CD4-positive, alpha-beta T cell treated with Interleukin-10 for 1 hour (primary cell): Measurements from ENCODE around the gene RAB3C.

ENCODE experiments used
- DNase-seq: peaks from one replicate; pipeline ENCODE4 v3.0.0-alpha.2; 2020

RAB3C gene

DNA sequence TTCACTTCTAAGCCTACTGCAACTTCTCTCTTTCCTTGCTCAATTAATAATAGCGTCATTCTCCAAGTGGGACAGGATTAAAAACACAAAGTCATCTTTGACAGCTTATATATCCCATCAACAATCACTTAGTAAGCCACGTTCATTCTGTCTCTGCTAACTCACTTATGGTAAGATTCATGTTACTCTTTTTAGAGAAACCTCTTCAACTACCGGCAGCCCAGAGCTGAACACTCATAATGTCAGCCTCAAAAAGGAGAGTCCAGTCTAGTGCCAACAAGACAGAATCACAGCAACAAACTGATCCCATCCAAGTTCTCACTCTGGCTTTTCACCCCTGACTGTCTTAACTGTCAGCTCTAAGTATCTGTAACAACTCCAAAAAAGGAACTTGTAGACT, 196.0 kb downstream of the RAB3C start:
- no peak for DNase-seq

DNA sequence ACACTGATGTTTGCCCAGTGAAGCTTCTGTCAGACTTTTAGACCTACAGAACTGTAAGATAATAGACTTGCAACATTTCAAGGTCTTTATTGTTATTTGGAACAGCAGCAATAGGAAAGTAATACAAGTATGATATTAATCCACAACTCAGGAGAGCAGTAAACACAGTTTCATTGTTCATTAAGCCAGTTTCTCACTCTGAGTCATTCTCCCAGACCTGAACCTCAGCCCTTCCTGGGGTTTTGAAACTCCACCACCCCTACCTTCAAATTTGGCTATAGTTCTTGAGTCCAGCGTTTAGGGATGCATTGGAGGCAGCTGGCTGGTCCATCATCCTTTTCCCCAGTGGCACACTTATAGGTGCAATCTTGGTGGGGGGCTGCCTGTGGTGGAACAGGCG, 203.2 kb downstream of the RAB3C start:
- no peak for DNase-seq

DNA sequence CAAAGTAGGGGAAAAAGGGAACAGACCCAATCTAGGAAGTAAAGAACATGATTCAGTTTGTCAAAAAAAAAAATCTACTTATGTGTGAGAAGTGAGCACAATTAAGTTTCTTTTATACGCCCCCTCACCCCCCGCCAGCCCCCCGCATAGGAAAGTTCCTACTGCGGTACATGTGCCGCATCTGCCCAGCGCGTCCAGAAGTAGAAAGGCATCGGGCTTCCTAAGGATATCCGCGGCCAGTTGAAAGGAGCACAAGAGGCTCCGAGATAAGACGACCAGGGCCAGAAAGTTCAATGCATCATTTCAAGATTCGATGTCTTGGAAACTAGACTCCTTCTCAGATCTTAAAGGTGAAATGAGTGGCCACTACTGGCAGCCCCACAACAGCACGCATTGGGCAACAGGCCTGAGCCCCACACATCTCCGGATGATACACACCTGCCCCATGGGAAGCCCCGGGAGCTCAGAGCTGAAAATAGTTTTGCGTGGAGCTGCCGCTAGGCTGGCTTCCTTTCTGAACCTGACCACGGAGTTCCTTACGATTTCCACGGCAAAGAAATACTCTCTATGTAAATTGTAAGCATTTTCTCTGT, 203.9 kb downstream of the RAB3C start:
- DNase-seq: no peak

DNA sequence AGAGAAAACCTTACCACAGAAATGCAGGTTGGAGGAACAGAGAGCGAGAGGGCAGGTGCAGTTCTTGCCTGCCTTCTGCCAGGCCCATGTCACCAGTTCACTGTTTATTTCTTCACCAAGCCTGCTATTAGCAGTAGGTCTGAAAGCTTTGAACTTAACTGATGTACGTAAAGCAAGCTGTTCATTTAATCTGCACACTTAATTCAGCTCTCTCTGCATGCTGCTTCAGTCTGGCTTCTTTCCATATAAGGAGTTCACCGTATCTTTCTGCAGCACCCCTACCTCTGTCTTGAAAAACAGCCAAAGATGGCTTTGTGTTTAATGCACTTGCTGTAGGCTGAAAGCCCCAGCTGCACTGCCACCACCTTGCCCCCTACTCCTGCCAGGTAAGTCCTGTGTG, 205.1 kb downstream of the RAB3C start:
- no peak for DNase-seq

DNA sequence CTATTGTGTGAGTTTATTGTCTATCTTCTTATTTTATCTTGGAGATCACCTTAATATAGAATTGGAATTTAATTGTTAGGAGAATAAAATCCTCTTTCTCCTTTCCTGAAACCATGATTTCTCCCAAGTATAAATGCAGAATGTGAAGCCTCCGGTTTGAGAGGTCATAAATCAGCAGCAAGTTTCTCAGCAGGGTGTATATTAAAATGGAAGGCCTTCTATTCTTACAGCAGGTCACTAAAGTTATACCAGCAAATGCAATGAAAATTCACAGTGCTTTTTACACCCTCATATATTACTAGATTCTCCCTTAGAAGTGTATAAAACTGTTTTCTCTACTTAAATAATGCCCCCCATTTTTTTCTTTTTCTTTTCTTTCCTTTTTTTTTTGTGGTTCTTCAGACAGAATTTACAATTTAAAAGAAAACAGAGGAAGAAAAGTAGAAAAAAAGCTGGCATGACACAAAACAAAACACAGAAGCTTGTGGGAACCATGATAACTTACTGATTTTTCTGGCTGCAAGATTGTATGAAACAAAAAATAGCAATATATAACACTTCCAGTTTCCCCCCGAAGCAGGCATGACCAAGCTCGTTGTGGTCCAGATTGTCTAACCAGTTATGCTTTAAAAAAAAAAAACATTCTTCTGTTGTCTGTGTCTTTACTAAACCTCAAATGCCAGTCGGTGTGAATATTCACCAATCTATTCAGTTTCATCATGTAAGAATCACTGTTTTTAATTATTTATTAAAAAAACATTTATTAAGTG, 211.2 kb downstream of the RAB3C start:
- DNase-seq: no peak

DNA sequence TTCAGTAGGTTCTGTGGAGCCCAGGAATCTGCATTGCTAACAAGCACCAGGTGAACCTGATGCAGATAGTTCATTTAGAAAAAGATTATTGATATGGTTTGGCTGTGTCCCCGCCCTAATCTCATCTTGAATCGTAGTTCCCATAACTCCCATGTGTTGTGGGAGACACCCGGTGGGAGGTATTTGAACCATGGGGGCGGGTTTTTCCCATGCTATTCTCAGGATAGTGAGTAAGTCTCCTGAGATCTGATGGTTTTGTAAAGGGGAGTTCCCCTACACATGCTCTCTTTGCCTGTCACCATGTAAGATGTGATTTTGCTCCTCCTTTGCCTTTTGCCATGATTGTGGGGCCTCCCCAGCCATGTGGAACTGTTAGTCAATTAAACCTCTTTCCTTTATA, 212.0 kb downstream of the RAB3C start:
- no peak for DNase-seq

DNA sequence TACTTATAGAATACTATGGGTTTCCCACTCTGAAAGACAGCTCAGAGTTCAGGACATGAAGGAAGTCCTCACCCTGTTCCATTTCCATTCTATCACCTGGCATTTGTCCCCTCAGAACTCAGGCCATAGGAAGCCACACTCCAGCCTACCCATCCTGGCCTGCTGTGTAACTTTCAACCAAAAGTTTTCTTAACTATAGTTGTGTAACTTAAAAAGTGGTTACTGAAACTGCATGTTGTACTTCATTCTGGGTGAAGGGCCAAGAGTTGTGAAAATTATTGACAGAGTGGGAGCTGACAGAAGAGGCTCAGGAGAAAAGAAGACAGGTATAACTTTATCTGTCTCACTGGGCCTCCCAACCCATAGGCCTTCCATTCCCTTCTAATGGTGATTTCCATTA, 212.5 kb downstream of the RAB3C start:
- no peak for DNase-seq

DNA sequence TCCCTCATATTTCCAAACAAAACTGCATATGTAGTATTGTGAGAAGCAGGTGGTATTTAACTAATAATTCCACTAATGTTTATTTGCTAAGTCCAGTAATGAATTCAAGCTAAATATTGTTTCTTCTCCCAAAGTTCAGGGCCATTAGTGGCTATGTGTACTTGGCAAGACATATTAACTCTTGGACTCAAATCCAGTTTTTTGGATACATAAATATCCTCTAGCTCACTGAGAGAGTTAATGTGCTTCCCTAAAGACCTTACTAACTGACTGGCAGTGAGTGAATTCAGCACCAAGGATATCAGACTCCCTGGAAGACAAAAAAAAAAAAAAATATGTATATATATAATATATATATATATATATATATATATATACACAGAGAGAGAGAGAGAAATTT, 214.1 kb downstream of the RAB3C start:
- no peak for DNase-seq

DNA sequence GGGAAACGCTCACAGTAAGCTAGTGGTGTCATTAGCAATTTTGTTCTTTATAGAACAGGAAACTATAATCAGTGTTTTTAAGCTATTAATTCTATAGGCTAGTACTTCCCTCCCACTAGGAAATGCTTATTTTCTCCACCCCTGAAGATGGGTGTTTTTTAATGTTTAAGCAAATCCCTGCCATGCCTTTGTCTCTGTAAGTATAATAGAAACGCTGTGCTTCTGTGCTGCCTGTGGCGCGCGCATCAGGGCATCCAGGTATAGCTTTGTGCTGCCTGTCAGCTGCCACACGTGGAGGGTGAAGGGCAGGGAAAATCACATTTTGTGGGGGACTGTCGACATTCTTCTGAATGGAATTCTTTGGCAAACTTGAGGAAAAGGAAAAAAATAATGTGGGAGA, 217.5 kb downstream of the RAB3C start:
- no peak for DNase-seq

DNA sequence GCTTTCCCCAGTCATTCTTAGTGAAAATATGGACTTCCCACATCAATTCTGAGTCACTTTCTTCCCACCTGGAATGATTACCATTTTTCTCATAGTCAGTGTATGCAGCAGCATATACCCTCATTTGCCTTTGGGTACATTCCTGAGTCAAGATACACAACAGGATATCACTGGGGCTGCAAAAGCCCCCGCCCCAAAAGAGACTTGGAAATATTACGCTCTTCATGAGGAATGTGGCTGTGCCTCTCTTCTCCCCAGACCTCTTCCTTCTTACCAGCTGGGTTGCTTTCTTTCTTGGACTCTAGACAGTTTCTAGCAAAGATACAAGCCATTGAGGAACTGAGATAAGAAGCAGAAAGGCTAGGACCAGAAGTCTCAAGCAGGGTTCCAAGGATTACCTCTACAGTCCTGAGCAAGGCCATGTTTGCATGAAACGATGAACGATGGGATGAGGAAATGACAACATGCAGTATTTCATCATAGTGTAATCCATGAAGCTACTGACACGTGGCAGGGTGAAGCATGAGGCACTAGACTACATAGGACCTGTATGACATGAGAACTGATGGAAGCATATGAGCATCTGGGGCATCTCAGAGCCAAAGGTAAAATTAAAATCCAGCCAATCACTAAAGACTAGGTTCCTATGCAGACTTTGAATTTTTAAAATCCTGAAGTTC, 218.1 kb downstream of the RAB3C start:
- no peak for DNase-seq

DNA sequence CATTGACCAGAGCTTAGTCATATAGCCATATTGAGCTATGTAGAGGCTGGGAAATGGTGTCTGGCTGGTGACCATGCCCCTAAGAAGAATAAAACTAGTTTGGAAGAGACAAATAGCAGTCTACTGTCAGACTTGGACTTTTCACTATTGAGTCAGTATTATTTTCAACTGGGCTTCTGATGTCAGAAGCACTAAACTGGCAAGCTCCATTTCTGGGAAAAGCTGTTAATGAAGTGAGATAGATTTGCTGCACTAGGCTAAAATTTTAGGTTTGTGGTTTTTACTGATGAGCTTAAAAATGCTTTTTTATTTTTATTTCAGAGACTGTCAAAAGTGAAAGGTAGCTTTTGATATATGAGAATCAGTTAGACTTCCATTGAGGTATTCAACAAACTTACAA, 220.2 kb downstream of the RAB3C start:
- no peak for DNase-seq

DNA sequence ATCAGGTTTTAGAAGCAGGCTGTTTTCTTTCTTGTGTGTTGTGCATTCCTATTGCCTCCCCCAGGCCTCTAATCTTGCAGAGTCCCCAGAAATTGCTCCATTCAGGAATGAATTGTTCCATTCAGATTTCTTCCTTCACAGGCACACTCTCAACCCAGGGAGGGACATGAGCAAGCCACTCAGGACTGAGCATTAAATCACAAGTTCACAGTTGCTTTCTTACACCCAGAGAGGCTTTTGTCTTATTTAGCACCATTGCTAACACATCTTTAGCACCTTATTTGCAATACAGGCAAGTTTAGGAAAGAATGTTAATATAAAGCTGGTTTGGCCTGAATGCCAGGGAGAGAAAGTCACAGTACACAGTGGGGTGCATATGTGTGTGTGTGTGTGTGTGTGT, 221.4 kb downstream of the RAB3C start:
- no peak for DNase-seq

DNA sequence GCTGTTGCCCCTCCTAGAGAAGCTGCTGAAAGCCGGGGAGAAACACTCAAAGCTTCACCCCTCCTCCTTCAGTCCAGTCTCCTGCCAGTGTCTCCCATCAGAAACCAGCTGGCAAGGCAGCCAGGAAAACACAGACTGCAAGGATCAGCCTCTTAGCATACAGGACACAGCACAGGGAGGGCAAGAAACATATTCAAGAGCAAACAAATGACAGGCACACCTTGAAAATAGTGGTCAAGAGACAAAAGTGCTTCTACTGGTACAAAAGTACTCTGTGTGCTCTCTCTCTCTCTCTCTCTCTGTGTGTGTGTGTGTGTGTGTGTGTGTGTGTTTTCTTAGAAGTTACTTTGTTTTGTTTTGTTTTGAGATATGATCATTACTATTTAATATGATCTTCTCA, 227.2 kb downstream of the RAB3C start:
- DNase-seq: no peak

DNA sequence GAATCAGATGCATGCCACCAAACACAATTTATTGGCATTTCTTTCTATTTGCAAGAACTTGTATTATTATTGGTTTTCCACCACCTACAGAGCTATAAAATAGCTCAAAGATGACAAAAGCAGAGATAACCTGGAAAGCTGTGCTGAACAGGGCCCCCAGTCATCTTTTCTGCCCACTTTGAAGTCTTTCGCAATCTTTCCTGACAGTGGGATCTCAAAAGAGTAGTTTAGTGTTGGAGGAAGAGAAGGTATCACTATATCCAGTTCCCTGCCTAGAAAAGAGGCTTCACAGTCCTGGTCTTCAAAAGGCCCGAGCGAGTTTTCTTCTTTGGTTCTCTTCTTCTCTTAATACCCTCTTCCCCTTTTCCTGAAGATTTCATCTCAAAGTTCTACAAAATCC, 231.0 kb downstream of the RAB3C start:
- no peak for DNase-seq

DNA sequence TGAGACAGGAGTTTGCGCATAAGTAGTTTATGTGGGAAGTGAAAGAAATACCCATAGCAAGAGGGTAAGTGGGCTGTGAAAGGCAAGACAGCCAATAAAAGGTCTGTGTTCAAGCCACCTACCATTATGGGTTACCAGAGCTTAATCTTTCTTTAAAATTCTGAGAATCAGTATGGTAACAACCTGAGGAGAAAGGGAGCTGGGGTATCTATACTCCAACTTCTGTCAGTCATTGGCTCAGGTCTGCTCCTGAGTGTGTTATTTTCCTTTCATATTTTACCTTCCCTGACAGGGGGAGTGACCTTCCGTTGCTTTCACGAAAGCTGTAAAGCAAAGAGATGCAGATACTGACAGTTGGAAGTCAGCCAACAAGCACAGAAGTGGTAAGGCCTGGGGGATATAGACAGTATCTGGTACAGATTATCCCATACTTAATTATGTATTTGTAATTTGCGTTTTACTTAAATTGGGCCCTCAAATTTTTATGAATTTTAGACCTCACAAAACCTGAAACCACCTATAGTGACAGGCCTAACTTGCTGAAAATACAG, 233.4 kb downstream of the RAB3C start:
- DNase-seq: no peak

DNA sequence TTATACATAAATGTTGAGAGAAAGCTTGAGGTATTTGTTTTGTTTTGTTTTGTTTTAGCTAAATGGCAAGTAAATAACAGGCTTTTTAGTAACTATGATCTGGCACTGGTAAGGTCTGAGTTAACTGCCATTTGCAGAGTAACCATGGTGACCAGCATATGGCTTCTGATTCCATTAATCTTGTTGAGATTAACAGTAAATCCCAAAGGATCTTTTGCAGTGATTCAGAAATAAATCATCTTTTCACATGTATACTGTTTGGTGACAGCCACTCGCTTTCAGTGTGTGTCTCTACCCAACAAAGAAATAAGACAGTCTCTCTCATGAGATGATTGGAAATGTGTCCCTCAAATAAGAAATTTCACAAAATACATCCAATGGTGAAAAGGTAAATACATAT, 235.6 kb downstream of the RAB3C start:
- DNase-seq: no peak

DNA sequence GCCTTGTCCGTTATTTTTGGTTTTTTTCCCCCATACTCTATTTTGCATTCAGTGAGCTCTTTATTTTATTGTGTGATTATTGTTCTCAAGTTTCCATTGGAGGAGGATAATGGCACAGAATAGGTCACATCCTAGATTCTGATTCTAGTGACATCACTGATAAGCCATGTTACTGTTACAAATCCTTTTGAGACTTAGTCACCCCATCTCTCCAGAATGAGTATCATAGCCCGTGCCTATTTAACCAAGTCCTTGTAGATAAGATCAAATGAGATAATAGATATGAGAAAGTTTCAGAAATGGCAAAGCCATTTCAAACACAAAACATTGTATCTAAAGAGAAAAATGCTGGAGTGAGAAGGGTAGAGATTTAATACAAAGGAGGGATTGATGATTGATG, 242.6 kb downstream of the RAB3C start:
- no peak for DNase-seq

DNA sequence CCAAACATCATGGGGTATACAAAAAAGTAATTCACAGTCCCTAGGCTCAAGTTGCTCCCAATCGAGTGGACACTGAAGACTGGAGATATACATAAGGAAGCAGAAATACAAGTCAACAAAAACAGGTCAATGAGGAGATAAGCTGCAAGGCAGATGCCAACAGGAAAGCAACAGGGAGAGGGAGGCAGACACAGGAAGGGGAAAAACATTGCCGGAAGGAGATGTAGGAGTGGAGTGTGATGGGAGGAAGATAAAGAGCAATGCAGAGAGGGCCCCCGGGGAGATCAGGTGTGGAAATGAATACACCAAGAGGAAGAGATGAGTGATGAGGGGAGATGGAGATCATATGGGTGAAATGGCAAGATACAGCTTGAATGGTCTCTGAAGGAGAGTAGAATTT, 243.0 kb downstream of the RAB3C start:
- no peak for DNase-seq

DNA sequence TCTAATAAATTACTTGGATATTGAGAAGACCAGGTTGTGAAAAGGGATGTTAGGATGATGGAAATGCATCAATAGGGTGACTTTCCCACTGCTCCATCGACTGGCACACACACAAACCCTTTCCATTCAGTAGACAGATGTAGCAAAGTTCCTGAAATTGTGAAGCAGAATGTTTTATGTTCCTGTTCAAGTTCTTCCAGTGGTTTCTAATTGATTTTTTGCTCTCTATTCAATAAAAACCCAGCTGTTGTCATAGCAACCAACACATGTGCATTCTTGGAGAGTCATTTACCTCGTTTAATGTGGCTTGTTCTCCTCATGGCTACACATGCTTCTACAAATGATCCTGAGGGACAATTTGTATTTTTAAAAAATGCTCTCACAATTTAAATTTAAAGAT, 244.6 kb downstream of the RAB3C start:
- DNase-seq: no peak

DNA sequence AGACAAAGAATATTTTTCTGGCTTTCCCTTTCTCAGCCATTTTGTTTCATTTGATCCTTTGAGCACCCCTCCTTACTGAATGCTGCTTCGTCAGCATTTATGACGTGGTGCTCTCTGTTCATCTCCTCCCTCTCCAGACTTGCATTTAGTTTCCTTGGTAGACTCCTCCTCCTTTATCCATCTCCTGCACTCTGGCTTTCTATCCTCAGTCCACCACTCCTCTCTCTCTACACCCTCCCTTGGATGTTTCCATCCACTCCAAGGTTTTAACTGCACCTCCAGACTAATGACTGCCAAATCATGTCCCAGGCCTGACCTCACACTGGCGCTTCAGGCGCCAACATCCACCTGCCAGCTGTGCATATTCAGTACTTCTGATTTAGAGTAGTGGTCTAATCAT, 245.4 kb downstream of the RAB3C start:
- no peak for DNase-seq

DNA sequence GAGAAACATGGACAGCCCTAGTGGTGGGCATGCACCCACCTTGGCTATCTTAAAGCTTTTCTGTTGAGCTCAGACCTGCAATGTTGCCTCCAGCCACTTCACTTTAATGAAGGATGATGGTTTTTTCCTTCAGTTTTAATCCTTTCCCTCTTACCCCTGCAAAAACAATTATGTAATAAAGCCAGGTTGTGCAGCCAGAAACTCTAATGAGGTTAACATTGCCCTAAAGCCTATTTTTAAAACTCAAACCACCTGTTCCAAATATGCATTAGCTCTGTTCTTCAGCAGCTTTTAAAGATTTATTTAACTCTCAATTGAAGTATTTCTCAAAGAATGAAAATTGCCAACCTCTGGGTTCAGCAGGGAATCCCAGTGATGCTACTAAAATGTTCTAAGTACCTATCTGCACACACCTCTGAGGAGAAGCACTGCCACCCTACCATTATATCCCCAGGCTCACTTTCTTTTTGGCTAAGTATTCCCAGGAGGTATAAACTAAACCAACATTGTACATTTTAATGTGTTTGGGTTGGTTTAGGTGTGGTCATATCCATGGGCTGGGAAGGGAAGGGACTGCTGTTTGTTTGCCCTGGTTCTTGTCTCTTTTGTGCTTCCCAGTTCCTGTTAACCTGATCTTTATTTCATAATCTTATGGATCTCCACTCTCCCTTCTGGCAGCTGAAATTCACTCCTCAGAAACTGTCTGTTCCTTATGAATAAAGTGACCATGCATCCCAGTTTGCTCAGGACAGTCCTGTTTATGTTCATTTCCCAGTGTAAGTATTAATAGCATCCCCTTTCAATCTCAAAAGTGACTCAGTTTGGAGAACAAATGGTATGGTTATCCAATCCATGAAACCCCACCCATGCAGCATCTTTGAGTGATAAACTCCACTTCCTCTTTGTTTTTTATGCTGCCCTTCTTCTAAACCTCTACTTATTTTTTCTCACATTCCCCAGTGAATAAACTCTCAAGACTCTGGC, 251.7 kb downstream of the RAB3C start:
- no peak for DNase-seq

DNA sequence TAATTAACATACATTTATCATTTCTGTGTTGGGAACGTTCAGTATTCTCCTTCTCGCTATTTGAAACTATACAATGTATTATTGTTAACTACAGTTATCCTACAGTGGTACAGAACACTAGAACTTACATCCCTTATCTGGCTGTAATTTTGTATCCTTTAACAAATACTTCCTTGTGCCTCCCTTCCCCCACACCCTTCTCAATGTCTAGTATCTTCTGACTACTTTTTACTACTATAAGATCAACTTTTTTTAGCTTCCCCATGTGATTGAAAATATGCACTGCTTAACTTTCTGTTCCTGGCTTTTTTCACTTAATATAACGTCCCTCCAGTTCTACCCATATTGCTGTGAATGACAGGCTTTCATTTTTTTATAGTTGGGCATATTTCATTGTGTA, 253.5 kb downstream of the RAB3C start:
- DNase-seq: no peak

DNA sequence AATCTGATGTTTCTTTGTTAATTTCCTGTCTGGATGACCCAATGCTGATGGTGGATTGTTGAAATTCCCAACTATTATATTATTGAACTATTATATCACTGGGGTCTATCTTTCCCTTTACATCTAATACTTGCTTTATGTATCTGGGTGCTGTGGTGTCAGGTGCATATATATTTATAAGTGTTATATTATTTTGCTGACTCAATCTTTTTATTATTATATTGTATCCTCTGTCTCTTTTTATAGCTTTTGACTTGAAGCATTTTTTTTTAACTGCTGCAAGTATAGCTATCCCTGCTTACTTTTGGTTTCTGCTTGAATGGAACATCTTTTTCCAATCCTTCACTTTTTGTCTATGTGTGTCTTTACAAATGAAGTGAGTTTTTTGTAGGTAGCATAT, 255.9 kb downstream of the RAB3C start:
- no peak for DNase-seq
